Measurements from ENCODE around the gene DNAJC15.

The DNAJC15 gene

DNA sequence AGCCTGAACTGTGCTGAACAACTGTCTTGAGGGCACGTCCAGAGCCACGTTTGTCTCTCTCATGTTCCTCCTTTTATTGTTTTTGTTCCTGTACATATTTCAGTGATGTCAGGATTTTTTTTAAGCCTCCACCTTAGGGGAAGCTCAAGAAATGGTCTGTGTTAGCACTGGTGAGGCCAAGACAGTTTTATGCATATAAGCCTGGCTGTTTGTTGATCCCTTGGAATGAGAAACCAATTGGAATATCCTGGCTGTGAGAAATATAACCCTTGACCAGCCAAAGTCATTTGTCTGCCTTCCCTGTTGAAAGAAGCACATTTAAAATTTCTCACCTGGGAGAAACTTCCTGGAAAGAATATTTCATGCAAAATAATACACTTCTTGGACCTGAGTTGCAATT is 115.8 kb downstream of the DNAJC15 start:
- Histone ChIP-seq H4K91ac (ENCODE audit: low read depth, low read length, poor library complexity) (no peak overlapping the region), H2BK12ac (ENCODE audit: low read length) (no peak overlapping the region), H4K8ac (ENCODE audit: low read depth, low read length) (no peak overlapping the region), H2BK120ac (ENCODE audit: low read depth, low read length) (no peak overlapping the region), H3K27me3 (ENCODE audit: control insufficient read depth in 3 of 3, insufficient read depth in 3 of 3, low read depth in 1 of 3, low read length in 3 of 3) (no peaks in the 10 kb centered on the region), H2AFZ (ENCODE audit: low read length) (no peak overlapping the region), H3K4me3 (ENCODE audit: low read length in 2 of 2) (no peak overlapping the region), H3K4me1 (ENCODE audit: control insufficient read depth in 2 of 2, insufficient read depth in 1 of 2, low read depth in 1 of 2, low read length in 2 of 2) (peaks cover 0 to 3% of the 10 kb centered on the region in 2 donors), H3K27ac (replicated peaks; ENCODE audit: low read length) (no peak overlapping the region), H3K23ac (ENCODE audit: low read depth, low read length, poor library complexity) (no peak overlapping the region), H3K18ac (ENCODE audit: low read length) (no peak overlapping the region), H3K9ac (ENCODE audit: low read depth, low read length, poor library complexity) (no peak overlapping the region), H2BK15ac (ENCODE audit: low read length) (no peak overlapping the region), H2AK5ac (ENCODE audit: low read depth, low read length) (no peak overlapping the region), H3K79me1 (ENCODE audit: low read depth, low read length) (no peaks in the 10 kb centered on the region), H3K4me2 (ENCODE audit: insufficient read depth, low read length, poor library complexity, severe bottlenecking) (no peak overlapping the region), H3K36me3 (replicated peaks in 1 of 2; ENCODE audit: control insufficient read depth in 2 of 2, insufficient read depth in 2 of 2, low read length in 2 of 2) (no peaks in the 10 kb centered on the region), H3K4ac (ENCODE audit: low read length) (no peak overlapping the region), H2BK5ac (ENCODE audit: low read length) (no peak overlapping the region), H3K14ac (ENCODE audit: low read length) (no peak overlapping the region), H3K9me3 (replicated peaks in 1 of 2; ENCODE audit: control insufficient read depth in 2 of 2, insufficient read depth in 1 of 2, low read depth in 1 of 2, low read length in 2 of 2) (no peaks in the 10 kb centered on the region)
- DNase-seq (ENCODE audit: low spot score): no peak
- WGBS, 2 donors (ENCODE audit: extremely low coverage in 2 of 2, insufficient read length in 2 of 2, insufficient replicate concordance in 1 of 2): no CpG with 5 or more reads among the region's 2 CpGs

DNA sequence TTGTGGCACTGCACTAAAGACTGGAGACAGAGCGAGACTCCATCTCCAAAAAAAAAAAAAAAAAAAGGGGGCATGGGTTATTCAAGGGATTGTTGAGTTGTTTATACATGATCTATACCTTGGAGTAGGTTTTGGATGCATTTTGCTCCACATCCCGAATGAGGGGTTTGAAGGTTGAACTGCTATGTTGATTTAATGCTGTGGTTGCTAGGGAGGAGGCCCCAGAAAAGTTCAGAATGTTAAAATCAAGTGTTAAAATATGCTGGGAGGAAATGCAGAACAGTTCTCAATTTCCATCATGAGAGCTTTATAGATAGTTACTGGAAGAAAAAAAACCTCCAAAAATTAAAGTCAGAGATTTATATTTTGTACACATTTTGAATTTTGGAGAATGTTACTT is 116.5 kb downstream of the DNAJC15 start:
- Histone ChIP-seq H2AK5ac (ENCODE audit: low read depth, low read length) (no peak overlapping the region), H3K9me3 (replicated peaks in 1 of 2; ENCODE audit: control insufficient read depth in 2 of 2, insufficient read depth in 1 of 2, low read depth in 1 of 2, low read length in 2 of 2) (no peaks in the 10 kb centered on the region), H3K23ac (ENCODE audit: low read depth, low read length, poor library complexity) (no peak overlapping the region), H4K91ac (ENCODE audit: low read depth, low read length, poor library complexity) (no peak overlapping the region), H3K36me3 (replicated peaks in 1 of 2; ENCODE audit: control insufficient read depth in 2 of 2, insufficient read depth in 2 of 2, low read length in 2 of 2) (no peaks in the 10 kb centered on the region), H3K4me1 (ENCODE audit: control insufficient read depth in 2 of 2, insufficient read depth in 1 of 2, low read depth in 1 of 2, low read length in 2 of 2) (peaks cover 0 to 3% of the 10 kb centered on the region in 2 donors), H2BK12ac (ENCODE audit: low read length) (no peak overlapping the region), H3K14ac (ENCODE audit: low read length) (no peak overlapping the region), H2AFZ (ENCODE audit: low read length) (no peak overlapping the region), H3K79me1 (ENCODE audit: low read depth, low read length) (no peaks in the 10 kb centered on the region), H3K9ac (ENCODE audit: low read depth, low read length, poor library complexity) (no peak overlapping the region), H2BK15ac (ENCODE audit: low read length) (no peak overlapping the region), H3K27ac (replicated peaks; ENCODE audit: low read length) (no peak overlapping the region), H3K4me2 (ENCODE audit: insufficient read depth, low read length, poor library complexity, severe bottlenecking) (no peak overlapping the region), H2BK5ac (ENCODE audit: low read length) (no peak overlapping the region), H4K8ac (ENCODE audit: low read depth, low read length) (no peak overlapping the region), H2BK120ac (ENCODE audit: low read depth, low read length) (no peak overlapping the region), H3K4me3 (ENCODE audit: low read length in 2 of 2) (no peak overlapping the region), H3K18ac (ENCODE audit: low read length) (no peak overlapping the region), H3K4ac (ENCODE audit: low read length) (no peak overlapping the region), H3K27me3 (ENCODE audit: control insufficient read depth in 3 of 3, insufficient read depth in 3 of 3, low read depth in 1 of 3, low read length in 3 of 3) (no peaks in the 10 kb centered on the region)
- no CpG with 5 or more reads among the region's 2 CpGs for WGBS, 2 donors (ENCODE audit: extremely low coverage in 2 of 2, insufficient read length in 2 of 2, insufficient replicate concordance in 1 of 2)
- no peak for DNase-seq (ENCODE audit: low spot score)

DNA sequence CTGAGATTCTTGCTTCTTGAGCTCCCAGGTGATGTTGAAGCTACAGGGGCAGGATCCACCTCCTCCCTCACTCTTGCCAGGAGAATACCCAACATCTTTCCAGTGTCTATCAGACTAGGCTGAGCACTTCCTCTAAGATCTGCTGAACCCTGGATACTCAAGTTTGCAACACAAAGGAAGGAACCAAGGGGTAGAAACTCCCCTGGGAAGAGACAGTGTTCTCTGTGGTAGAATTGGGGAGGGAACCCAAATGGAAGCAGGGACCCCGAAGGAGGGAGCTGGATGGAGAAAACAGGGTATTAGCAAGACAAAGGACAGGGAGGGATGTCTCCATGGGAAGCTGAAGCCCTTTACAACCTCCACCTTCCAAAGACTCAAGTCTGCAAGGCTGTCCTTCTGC is 117.6 kb downstream of the DNAJC15 start:
- Histone ChIP-seq H4K8ac (ENCODE audit: low read depth, low read length) (no peak overlapping the region), H3K14ac (ENCODE audit: low read length) (no peak overlapping the region), H2AK5ac (ENCODE audit: low read depth, low read length) (no peak overlapping the region), H2AFZ (ENCODE audit: low read length) (no peak overlapping the region), H3K27ac (replicated peaks; ENCODE audit: low read length) (no peak overlapping the region), H2BK120ac (ENCODE audit: low read depth, low read length) (no peak overlapping the region), H3K4ac (ENCODE audit: low read length) (no peak overlapping the region), H2BK15ac (ENCODE audit: low read length) (no peak overlapping the region), H3K36me3 (replicated peaks in 1 of 2; ENCODE audit: control insufficient read depth in 2 of 2, insufficient read depth in 2 of 2, low read length in 2 of 2) (no peaks in the 10 kb centered on the region), H3K4me1 (ENCODE audit: control insufficient read depth in 2 of 2, insufficient read depth in 1 of 2, low read depth in 1 of 2, low read length in 2 of 2) (peaks cover 0 to 3% of the 10 kb centered on the region in 2 donors), H3K18ac (ENCODE audit: low read length) (no peak overlapping the region), H3K79me1 (ENCODE audit: low read depth, low read length) (no peaks in the 10 kb centered on the region), H3K9me3 (replicated peaks in 1 of 2; ENCODE audit: control insufficient read depth in 2 of 2, insufficient read depth in 1 of 2, low read depth in 1 of 2, low read length in 2 of 2) (no peaks in the 10 kb centered on the region), H3K4me3 (ENCODE audit: low read length in 2 of 2) (no peak overlapping the region), H3K27me3 (ENCODE audit: control insufficient read depth in 3 of 3, insufficient read depth in 3 of 3, low read depth in 1 of 3, low read length in 3 of 3) (no peaks in the 10 kb centered on the region), H3K9ac (ENCODE audit: low read depth, low read length, poor library complexity) (no peak overlapping the region), H2BK12ac (ENCODE audit: low read length) (no peak overlapping the region), H3K23ac (ENCODE audit: low read depth, low read length, poor library complexity) (no peak overlapping the region), H4K91ac (ENCODE audit: low read depth, low read length, poor library complexity) (no peak overlapping the region), H3K4me2 (ENCODE audit: insufficient read depth, low read length, poor library complexity, severe bottlenecking) (no peak overlapping the region), H2BK5ac (ENCODE audit: low read length) (no peak overlapping the region)
- no CpG with 5 or more reads among the region's 1 CpG for WGBS, 2 donors (ENCODE audit: extremely low coverage in 2 of 2, insufficient read length in 2 of 2, insufficient replicate concordance in 1 of 2)
- no peak for DNase-seq (ENCODE audit: low spot score)

DNA sequence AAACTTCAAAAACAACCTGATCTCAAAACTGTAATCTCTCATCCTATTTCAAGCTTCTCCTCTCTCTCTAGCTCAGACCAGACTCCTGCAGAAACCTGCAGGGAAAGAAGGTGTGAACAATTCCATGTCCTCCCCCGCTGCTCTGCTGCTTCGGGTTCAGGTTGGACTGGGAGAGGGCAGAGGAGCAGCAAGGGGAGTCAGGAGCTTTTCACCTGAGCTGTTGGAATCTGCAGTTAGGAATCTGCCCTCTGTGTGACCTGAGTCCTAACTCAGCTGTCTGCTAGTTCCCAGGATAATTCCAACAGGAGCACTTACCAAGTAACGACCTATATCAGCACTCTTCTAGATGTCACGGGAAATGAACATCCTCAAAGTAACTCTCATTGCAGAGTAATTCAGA is 118.3 kb downstream of the DNAJC15 start:
- H3K4me3 ChIP-seq (ENCODE audit: low read length in 2 of 2): no peak overlapping the region
- no peak for DNase-seq (ENCODE audit: low spot score)

More for the DNA sequence above, 118.3 kb downstream of the DNAJC15 start:
- H3K23ac ChIP-seq (ENCODE audit: low read depth, low read length, poor library complexity): no peak overlapping the region
- no peak overlapping the region for H3K4me2 ChIP-seq (ENCODE audit: insufficient read depth, low read length, poor library complexity, severe bottlenecking)
- H3K4ac ChIP-seq (ENCODE audit: low read length): no peak overlapping the region
- no peak overlapping the region for H2BK5ac ChIP-seq (ENCODE audit: low read length)
- no peak overlapping the region for H2AFZ ChIP-seq (ENCODE audit: low read length)
- no peak overlapping the region for H3K14ac ChIP-seq (ENCODE audit: low read length)
- no peak overlapping the region for H2BK12ac ChIP-seq (ENCODE audit: low read length)
- H3K4me1 ChIP-seq (ENCODE audit: control insufficient read depth in 2 of 2, insufficient read depth in 1 of 2, low read depth in 1 of 2, low read length in 2 of 2): peaks cover 0 to 3% of the 10 kb centered on the region in 2 donors
- H2BK15ac ChIP-seq (ENCODE audit: low read length): no peak overlapping the region
- H2BK120ac ChIP-seq (ENCODE audit: low read depth, low read length): no peak overlapping the region
- H2AK5ac ChIP-seq (ENCODE audit: low read depth, low read length): no peak overlapping the region
- H3K18ac ChIP-seq (ENCODE audit: low read length): no peak overlapping the region
- H3K79me1 ChIP-seq (ENCODE audit: low read depth, low read length): no peaks in the 10 kb centered on the region
- H3K9me3 ChIP-seq (replicated peaks in 1 of 2; ENCODE audit: control insufficient read depth in 2 of 2, insufficient read depth in 1 of 2, low read depth in 1 of 2, low read length in 2 of 2): no peaks in the 10 kb centered on the region
- WGBS, 2 donors (ENCODE audit: extremely low coverage in 2 of 2, insufficient read length in 2 of 2, insufficient replicate concordance in 1 of 2): no CpG with 5 or more reads among the region's 4 CpGs
- no peak overlapping the region for H4K8ac ChIP-seq (ENCODE audit: low read depth, low read length)
- H3K36me3 ChIP-seq (replicated peaks in 1 of 2; ENCODE audit: control insufficient read depth in 2 of 2, insufficient read depth in 2 of 2, low read length in 2 of 2): no peaks in the 10 kb centered on the region
- H3K9ac ChIP-seq (ENCODE audit: low read depth, low read length, poor library complexity): no peak overlapping the region
- H4K91ac ChIP-seq (ENCODE audit: low read depth, low read length, poor library complexity): no peak overlapping the region
- H3K27me3 ChIP-seq (ENCODE audit: control insufficient read depth in 3 of 3, insufficient read depth in 3 of 3, low read depth in 1 of 3, low read length in 3 of 3): no peaks in the 10 kb centered on the region
- no peak overlapping the region for H3K27ac ChIP-seq (replicated peaks; ENCODE audit: low read length)

All from neuronal stem cell (in vitro differentiated cells).